Endothelial cell of umbilical vein (primary cell): Measurements from ENCODE around the gene CFHR3.
"Not testable (repeated sequence)": the region's sequence is repeated elsewhere in the genome, so short reads cannot be mapped to it uniquely, and the experiment has no call there.

Experiments used
- EZH2 ChIP-seq: IDR thresholded peaks from 2 replicates; pipeline ENCODE4 v1.6.1; 2012; ENCODE audit warnings: borderline replicate concordance, low read depth, mild to moderate bottlenecking, moderate library complexity, low read length, inconsistent platforms; ENCODE audit not compliant: severe bottlenecking
- FOS ChIP-seq: IDR thresholded peaks from 2 replicates; pipeline ENCODE4 v1.6.1; 2011; ENCODE audit warnings: mild to moderate bottlenecking, low read length, moderate library complexity, borderline replicate concordance; ENCODE audit not compliant: insufficient read depth
- GATA2 ChIP-seq: IDR thresholded peaks from 2 replicates; pipeline ENCODE4 v1.7.0; 2011; ENCODE audit warnings: low read depth, mild to moderate bottlenecking, moderate library complexity, mixed read lengths, low read length; ENCODE audit not compliant: insufficient read length, insufficient read depth
- JUN ChIP-seq: IDR thresholded peaks from 2 replicates; pipeline ENCODE4 v1.6.1; 2011; ENCODE audit warnings: borderline replicate concordance, low read depth; ENCODE audit not compliant: insufficient read length, insufficient read depth
- MYC ChIP-seq: IDR thresholded peaks from one replicate; pipeline ENCODE4 v1.6.1; 2011; ENCODE audit warnings: mild to moderate bottlenecking, low read depth, low read length
- POLR2A ChIP-seq: IDR thresholded peaks from 2 replicates; pipeline ENCODE4 v1.6.1; 2012; ENCODE audit warnings: low read depth, mild to moderate bottlenecking, control low read depth, low read length
- POLR2AphosphoS5 ChIP-seq: IDR thresholded peaks from 2 replicates; pipeline ENCODE4 v1.6.1; 2012; ENCODE audit warnings: low read depth, mild to moderate bottlenecking, control low read depth, low read length, moderate library complexity; ENCODE audit not compliant: insufficient read depth
- TF ChIP-seq, protein P1 (sequence below), 2 donors: IDR thresholded peaks; 1 replicate in 1 of 2; 2 replicates in 1 of 2; pipeline ENCODE4 v1.5.1; 2011; ENCODE audit warnings: low read length in 2 of 2, mild to moderate bottlenecking in 2 of 2, moderate library complexity in 2 of 2, control low read depth in 1 of 2, inconsistent platforms in 1 of 2, low read depth in 1 of 2; ENCODE audit not compliant: insufficient read depth in 1 of 2; ENCODE audit errors: extremely low read depth in 1 of 2
- TF ChIP-seq, protein P2 (sequence below): IDR thresholded peaks from 2 replicates; pipeline ENCODE4 v1.6.1; 2011; ENCODE audit not compliant: insufficient read depth, insufficient read length

DNA sequence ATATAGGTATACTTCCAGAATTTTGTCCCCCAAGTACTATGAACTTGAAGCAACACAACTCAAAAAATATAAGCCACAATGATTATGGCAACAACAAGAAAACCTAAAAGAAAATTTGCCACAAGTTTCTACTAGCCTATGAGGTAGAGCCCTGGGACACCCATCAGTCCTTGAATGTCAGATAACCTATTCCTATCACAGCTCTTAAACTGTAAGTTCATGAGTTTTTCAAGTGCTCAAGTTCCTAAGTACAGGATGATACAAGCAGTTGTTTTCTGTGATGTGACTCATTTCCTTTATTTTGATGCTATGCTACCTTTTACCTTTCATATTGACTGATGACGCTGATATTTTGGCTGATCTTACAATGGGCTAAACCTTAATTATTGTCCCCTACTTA lies 16.6 kb downstream of the CFHR3 start:
- TF ChIP-seq, protein P1, sequence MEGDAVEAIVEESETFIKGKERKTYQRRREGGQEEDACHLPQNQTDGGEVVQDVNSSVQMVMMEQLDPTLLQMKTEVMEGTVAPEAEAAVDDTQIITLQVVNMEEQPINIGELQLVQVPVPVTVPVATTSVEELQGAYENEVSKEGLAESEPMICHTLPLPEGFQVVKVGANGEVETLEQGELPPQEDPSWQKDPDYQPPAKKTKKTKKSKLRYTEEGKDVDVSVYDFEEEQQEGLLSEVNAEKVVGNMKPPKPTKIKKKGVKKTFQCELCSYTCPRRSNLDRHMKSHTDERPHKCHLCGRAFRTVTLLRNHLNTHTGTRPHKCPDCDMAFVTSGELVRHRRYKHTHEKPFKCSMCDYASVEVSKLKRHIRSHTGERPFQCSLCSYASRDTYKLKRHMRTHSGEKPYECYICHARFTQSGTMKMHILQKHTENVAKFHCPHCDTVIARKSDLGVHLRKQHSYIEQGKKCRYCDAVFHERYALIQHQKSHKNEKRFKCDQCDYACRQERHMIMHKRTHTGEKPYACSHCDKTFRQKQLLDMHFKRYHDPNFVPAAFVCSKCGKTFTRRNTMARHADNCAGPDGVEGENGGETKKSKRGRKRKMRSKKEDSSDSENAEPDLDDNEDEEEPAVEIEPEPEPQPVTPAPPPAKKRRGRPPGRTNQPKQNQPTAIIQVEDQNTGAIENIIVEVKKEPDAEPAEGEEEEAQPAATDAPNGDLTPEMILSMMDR (IDR thresholded peaks at IDR 0.05; ENCODE audit: extremely low read depth in 1 of 2, insufficient read depth in 1 of 2, low read depth in 1 of 2, low read length in 2 of 2) = not testable (repeated sequence)
- not testable (repeated sequence) for TF ChIP-seq EZH2, POLR2A, POLR2AphosphoS5, FOS, JUN, MYC, GATA2
- TF ChIP-seq, protein P2, sequence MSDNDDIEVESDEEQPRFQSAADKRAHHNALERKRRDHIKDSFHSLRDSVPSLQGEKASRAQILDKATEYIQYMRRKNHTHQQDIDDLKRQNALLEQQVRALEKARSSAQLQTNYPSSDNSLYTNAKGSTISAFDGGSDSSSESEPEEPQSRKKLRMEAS = not testable (repeated sequence)
